ENCODE data around the gene LAIR1.
"Not testable (repeated sequence)": the region's sequence is repeated elsewhere in the genome, so short reads cannot be mapped to it uniquely, and the experiment has no call there.

LAIR1 gene

GRCh38 chr19:54380897-54381296 lies 16.2 kb upstream of the LAIR1 start:
- no peak overlapping the region for H3K4me3 ChIP-seq (ENCODE audit: low read depth, low read length, poor library complexity, severe bottlenecking)
- no peak overlapping the region for H3K9ac ChIP-seq (ENCODE audit: low read length)
- H3K9me2 ChIP-seq (ENCODE audit: low read depth, low read length): no peaks in the 10 kb centered on the region
- H4K20me1 ChIP-seq (ENCODE audit: insufficient read depth, low read length): no peaks in the 10 kb centered on the region
- no peaks in the 10 kb centered on the region for H3F3A ChIP-seq (ENCODE audit: insufficient read depth, low read length)
- TF ChIP-seq EZH2 (IDR thresholded peaks at IDR 0.05; ENCODE audit: borderline replicate concordance, low read length): no peak
- no peak for TF ChIP-seq CTCF (IDR thresholded peaks at IDR 0.05; ENCODE audit: low read length)
- H3K4me2 ChIP-seq (ENCODE audit: low read length): no peak overlapping the region
- no peak overlapping the region for H3K27ac ChIP-seq (ENCODE audit: low read depth, low read length, poor library complexity, severe bottlenecking)
- peaks cover 22% of the 10 kb centered on the region for H3K4me1 ChIP-seq (ENCODE audit: insufficient read depth, low read length, severe bottlenecking)
- H3K36me3 ChIP-seq (ENCODE audit: insufficient read depth, low read length): no peaks in the 10 kb centered on the region; the same call in 1 of the 2 replicates
- H3K79me2 ChIP-seq (ENCODE audit: insufficient read depth, low read length): no peaks in the 10 kb centered on the region
- no peaks in the 10 kb centered on the region for H3K9me3 ChIP-seq (ENCODE audit: low read length)
- H3K27me3 ChIP-seq (ENCODE audit: insufficient read depth, low read length): peaks cover 3% of the 10 kb centered on the region; the same call in 1 of the 2 replicates
- no peak overlapping the region for H2AFZ ChIP-seq (ENCODE audit: low read length)

GRCh38 chr19:54379187-54379678 lies 14.5 kb upstream of the LAIR1 start:
- Histone ChIP-seq H3K27ac (ENCODE audit: low read depth, low read length, poor library complexity, severe bottlenecking) (no peak overlapping the region), H3K9me2 (ENCODE audit: low read depth, low read length) (no peaks in the 10 kb centered on the region), H3K4me1 (ENCODE audit: insufficient read depth, low read length, severe bottlenecking) (peaks cover 26% of the 10 kb centered on the region), H3K9ac (ENCODE audit: low read length) (no peak overlapping the region), H3F3A (ENCODE audit: insufficient read depth, low read length) (no peaks in the 10 kb centered on the region), H2AFZ (ENCODE audit: low read length) (no peak overlapping the region), H3K27me3 (ENCODE audit: insufficient read depth, low read length) (peaks cover 3% of the 10 kb centered on the region; the same call in 1 of the 2 replicates), H3K4me2 (ENCODE audit: low read length) (no peak overlapping the region), H4K20me1 (ENCODE audit: insufficient read depth, low read length) (no peaks in the 10 kb centered on the region), H3K36me3 (ENCODE audit: insufficient read depth, low read length) (no peaks in the 10 kb centered on the region; the same call in 1 of the 2 replicates), H3K4me3 (ENCODE audit: low read depth, low read length, poor library complexity, severe bottlenecking) (no peak overlapping the region), H3K79me2 (ENCODE audit: insufficient read depth, low read length) (no peaks in the 10 kb centered on the region), H3K9me3 (ENCODE audit: low read length) (no peaks in the 10 kb centered on the region)
- TF ChIP-seq EZH2 (IDR thresholded peaks at IDR 0.05; ENCODE audit: borderline replicate concordance, low read length) (no peak), CTCF (IDR thresholded peaks at IDR 0.05; ENCODE audit: low read length) (no peak)

GRCh38 chr19:54376610-54377285 lies 12.0 kb upstream of the LAIR1 start:
- TF ChIP-seq EZH2 (IDR thresholded peaks at IDR 0.05; ENCODE audit: borderline replicate concordance, low read length): no peak
- TF ChIP-seq CTCF (IDR thresholded peaks at IDR 0.05; ENCODE audit: low read length): no peak
- Histone ChIP-seq H3K4me2 (ENCODE audit: low read length) (no peak overlapping the region), H4K20me1 (ENCODE audit: insufficient read depth, low read length) (no peaks in the 10 kb centered on the region), H3K9me3 (ENCODE audit: low read length) (no peaks in the 10 kb centered on the region), H2AFZ (ENCODE audit: low read length) (no peak overlapping the region), H3K9ac (ENCODE audit: low read length) (no peak overlapping the region), H3K27ac (ENCODE audit: low read depth, low read length, poor library complexity, severe bottlenecking) (peak overlapping the region; percentile 50), H3K79me2 (ENCODE audit: insufficient read depth, low read length) (no peaks in the 10 kb centered on the region), H3K9me2 (ENCODE audit: low read depth, low read length) (no peaks in the 10 kb centered on the region), H3F3A (ENCODE audit: insufficient read depth, low read length) (no peaks in the 10 kb centered on the region), H3K4me3 (ENCODE audit: low read depth, low read length, poor library complexity, severe bottlenecking) (no peak overlapping the region), H3K36me3 (ENCODE audit: insufficient read depth, low read length) (no peaks in the 10 kb centered on the region; the same call in 1 of the 2 replicates), H3K27me3 (ENCODE audit: insufficient read depth, low read length) (peaks cover 3% of the 10 kb centered on the region; the same call in 1 of the 2 replicates), H3K4me1 (ENCODE audit: insufficient read depth, low read length, severe bottlenecking) (peaks cover 42% of the 10 kb centered on the region)

- peak overlapping the region; percentile 45 for H3K27ac ChIP-seq (ENCODE audit: low read depth, low read length, poor library complexity, severe bottlenecking)
- H4K20me1 ChIP-seq (ENCODE audit: insufficient read depth, low read length); H3K36me3 ChIP-seq (ENCODE audit: insufficient read depth, low read length); H3K9me2 ChIP-seq (ENCODE audit: low read depth, low read length); H3K4me3 ChIP-seq (ENCODE audit: low read depth, low read length, poor library complexity, severe bottlenecking); H3K79me2 ChIP-seq (ENCODE audit: insufficient read depth, low read length); H3F3A ChIP-seq (ENCODE audit: insufficient read depth, low read length); H3K4me2 ChIP-seq (ENCODE audit: low read length); H3K9ac ChIP-seq (ENCODE audit: low read length); H2AFZ ChIP-seq (ENCODE audit: low read length); H3K27me3 ChIP-seq (ENCODE audit: insufficient read depth, low read length); H3K9me3 ChIP-seq (ENCODE audit: low read length): not testable (repeated sequence)
- peaks cover 44% of the 10 kb centered on the region for H3K4me1 ChIP-seq (ENCODE audit: insufficient read depth, low read length, severe bottlenecking)
These were observed 10.6 kb upstream of the LAIR1 start for GRCh38 chr19:54375181-54375938.
